GM20431 (cell line): ENCODE measurements around the gene SPNS2.
"Not testable (repeated sequence)": the region's sequence is repeated elsewhere in the genome, so short reads cannot be mapped to it uniquely, and the experiment has no call there.

Source experiments
- in situ Hi-C: fragments of 300-500 bp; cut with MseI, MboI; formaldehyde crosslinking; loops from one replicate; pipeline ENCODE4 v1.15.0; 2020; ENCODE audit warnings: low sequenced_read_pairs; ENCODE audit not compliant: unreplicated experiment

SPNS2 gene

GRCh38 chr17:4559139-4559791 lies 60.6 kb downstream of the SPNS2 start:
- in situ Hi-C loops: no loop called here

GRCh38 chr17:4559966-4560365 lies 61.3 kb downstream of the SPNS2 start:
- in situ Hi-C loops: no loop called here

- in situ Hi-C loops: no loop called here
Observed at GRCh38 chr17:4560421-4560820, 61.7 kb downstream of the SPNS2 start, which contains the start of gene GGT6. TSS of gene GGT6 (minus strand) at chr17:4560577. CDS start at chr17:4560521, 56 bp downstream.

GRCh38 chr17:4560837-4561256 lies 62.2 kb downstream of the SPNS2 start:
- in situ Hi-C loops: no loop called here

GRCh38 chr17:4562015-4562969 lies 63.6 kb downstream of the SPNS2 start:
- in situ Hi-C loops: no loop called here

- in situ Hi-C loops: no loop called here
Observed at GRCh38 chr17:4565209-4566141, 66.8 kb downstream of the SPNS2 start.

GRCh38 chr17:4566785-4567184 lies 68.1 kb downstream of the SPNS2 start:
- in situ Hi-C loops: no loop called here

- in situ Hi-C loops: no loop called here
Observed at GRCh38 chr17:4569591-4569990, 70.9 kb downstream of the SPNS2 start.

- in situ Hi-C loops: no loop called here
Observed at GRCh38 chr17:4572131-4572530, 73.5 kb downstream of the SPNS2 start.

- in situ Hi-C loops: no loop called here
Observed at GRCh38 chr17:4573115-4573514, 74.4 kb downstream of the SPNS2 start.

- in situ Hi-C loops: no loop called here
Observed at GRCh38 chr17:4573669-4574068, 75.0 kb downstream of the SPNS2 start.

- in situ Hi-C loops: no loop called here
Observed at GRCh38 chr17:4574448-4575045, 75.9 kb downstream of the SPNS2 start.

- in situ Hi-C loops: no loop called here
Observed at GRCh38 chr17:4576161-4576558, 77.5 kb downstream of the SPNS2 start.

GRCh38 chr17:4576729-4577322 lies 78.1 kb downstream of the SPNS2 start:
- in situ Hi-C loops: no loop called here

GRCh38 chr17:4577386-4577993 lies 78.8 kb downstream of the SPNS2 start:
- in situ Hi-C loops: no loop called here

GRCh38 chr17:4578349-4578748 lies 79.7 kb downstream of the SPNS2 start:
- in situ Hi-C loops: not testable (repeated sequence)

- in situ Hi-C loops: no loop called here
Observed at GRCh38 chr17:4579678-4580077, 81.0 kb downstream of the SPNS2 start.

GRCh38 chr17:4580291-4580690 lies 81.6 kb downstream of the SPNS2 start:
- in situ Hi-C loops: no loop called here

- in situ Hi-C loops: no loop called here
Observed at GRCh38 chr17:4582101-4582501, 83.4 kb downstream of the SPNS2 start.
